AG04449 (cell line): ENCODE data around the gene GLUD2.

Source experiments
- CTCF ChIA-PET: fragments of 350-600 bp; formaldehyde crosslinking; extraction: SDS; loops from one replicate; lab custom pipeline; 2021; ENCODE audit warnings: antibody characterized with exemption; lab: Yijun Ruan, JAX
- POLR2A ChIA-PET: fragments of 400-600, 350-600 bp; formaldehyde crosslinking; extraction: SDS; loops from one replicate; lab custom pipeline; 2020; ENCODE audit warnings: antibody characterized with exemption, inconsistent platforms; lab: Yijun Ruan, JAX
- DNase-seq: peaks from one replicate; pipeline ENCODE4 v3.0.0-alpha.2; 2010; ENCODE audit warnings: low read depth, low spot score
- H3K4me3 ChIP-seq: 2 replicates; pipeline ENCODE4 v1.5.1; 2011; ENCODE audit warnings: low read depth, mild to moderate bottlenecking, control low read depth, low read length
- TF ChIP-seq, protein P1 (sequence below): IDR thresholded peaks from one replicate; pipeline ENCODE4 v1.5.1; 2011; ENCODE audit warnings: mild to moderate bottlenecking, moderate library complexity, low read length, control low read depth, inconsistent platforms; ENCODE audit not compliant: insufficient read depth; ENCODE audit errors: missing control alignments

GLUD2 gene

DNA sequence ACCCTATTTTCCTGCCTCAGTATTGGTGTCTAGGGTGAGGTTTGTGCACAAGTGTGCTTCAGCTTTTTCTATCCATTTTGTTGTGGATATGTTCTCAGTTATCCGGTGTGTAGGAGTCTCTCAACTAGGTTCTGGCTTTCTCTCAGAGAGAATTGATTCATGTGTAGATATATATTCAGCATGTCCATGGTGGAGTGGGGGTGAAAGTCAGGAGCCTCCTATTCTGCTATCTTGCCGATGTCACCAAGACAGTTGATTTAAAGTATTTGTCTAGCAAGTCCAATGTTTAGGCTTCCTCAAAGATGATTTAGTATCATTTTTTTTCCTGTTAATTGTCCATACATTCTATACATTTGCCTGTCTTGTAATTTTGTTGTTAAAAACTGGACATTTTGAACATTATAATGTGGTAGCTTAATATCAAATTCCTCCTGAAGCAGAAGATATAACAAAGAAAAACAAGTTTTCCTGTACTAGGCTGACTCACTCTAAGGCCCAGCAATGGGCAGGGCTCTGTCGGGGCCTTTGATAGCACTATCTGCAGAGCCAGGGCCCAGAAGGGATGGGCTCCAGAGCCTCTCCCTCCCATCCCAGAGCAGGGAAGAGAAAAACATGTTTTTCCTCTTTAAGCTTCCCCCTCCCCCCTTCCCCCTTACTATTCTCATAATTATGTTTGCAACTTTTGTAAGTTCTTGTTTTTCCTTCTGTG, 37.6 kb downstream of the GLUD2 start:
- TF ChIP-seq, protein P1, sequence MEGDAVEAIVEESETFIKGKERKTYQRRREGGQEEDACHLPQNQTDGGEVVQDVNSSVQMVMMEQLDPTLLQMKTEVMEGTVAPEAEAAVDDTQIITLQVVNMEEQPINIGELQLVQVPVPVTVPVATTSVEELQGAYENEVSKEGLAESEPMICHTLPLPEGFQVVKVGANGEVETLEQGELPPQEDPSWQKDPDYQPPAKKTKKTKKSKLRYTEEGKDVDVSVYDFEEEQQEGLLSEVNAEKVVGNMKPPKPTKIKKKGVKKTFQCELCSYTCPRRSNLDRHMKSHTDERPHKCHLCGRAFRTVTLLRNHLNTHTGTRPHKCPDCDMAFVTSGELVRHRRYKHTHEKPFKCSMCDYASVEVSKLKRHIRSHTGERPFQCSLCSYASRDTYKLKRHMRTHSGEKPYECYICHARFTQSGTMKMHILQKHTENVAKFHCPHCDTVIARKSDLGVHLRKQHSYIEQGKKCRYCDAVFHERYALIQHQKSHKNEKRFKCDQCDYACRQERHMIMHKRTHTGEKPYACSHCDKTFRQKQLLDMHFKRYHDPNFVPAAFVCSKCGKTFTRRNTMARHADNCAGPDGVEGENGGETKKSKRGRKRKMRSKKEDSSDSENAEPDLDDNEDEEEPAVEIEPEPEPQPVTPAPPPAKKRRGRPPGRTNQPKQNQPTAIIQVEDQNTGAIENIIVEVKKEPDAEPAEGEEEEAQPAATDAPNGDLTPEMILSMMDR = no peak
- ChIA-PET POLR2A (no interaction called here), CTCF (no interaction called here)
- DNase-seq = no peak
- no peak overlapping the region for H3K4me3 ChIP-seq

GRCh38 chrX:121085612-121086010, 38.2 kb downstream of the GLUD2 start:
- POLR2A ChIA-PET = no interaction called here
- TF ChIP-seq, protein P1 = no peak
- H3K4me3 ChIP-seq = no peak overlapping the region
- CTCF ChIA-PET = no interaction called here
- DNase-seq = no peak

DNA sequence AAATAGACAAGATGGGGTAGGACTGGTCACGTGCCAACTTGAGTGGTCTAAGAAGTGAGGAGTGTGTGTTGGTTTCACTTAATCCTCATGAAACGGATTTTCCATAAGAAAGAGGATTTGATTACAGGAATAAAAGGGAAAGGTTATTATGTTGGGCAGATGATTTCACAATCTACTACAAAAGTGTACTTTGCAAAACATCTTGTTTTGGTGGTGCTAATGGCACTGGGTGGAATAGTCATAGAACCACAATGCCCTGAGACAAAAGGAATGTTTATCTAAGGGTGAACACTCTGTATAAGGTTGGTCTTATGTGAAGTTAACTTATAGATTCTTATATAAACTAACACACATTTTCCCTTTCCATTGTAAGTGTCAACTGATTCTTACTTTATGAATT, 45.6 kb downstream of the GLUD2 start:
- TF ChIP-seq, protein P1 = no peak
- ChIA-PET CTCF (no interaction called here), POLR2A (no interaction called here)
- no peak overlapping the region for H3K4me3 ChIP-seq
- DNase-seq = no peak
